GM13977 (cell line): ENCODE data around the gene RPGRIP1.

Experiments used
- DNase-seq: peaks from one replicate; pipeline ENCODE4 v3.0.0; 2012; ENCODE audit warnings: low spot score
- in situ Hi-C: fragments of 300-500 bp; cut with MboI; formaldehyde crosslinking; loops from one replicate; pipeline ENCODE4 v1.12.0; 2022; ENCODE audit warnings: low sequenced_read_pairs, low pct_unique_long_range_greater_than_20kb, mixed read lengths, inconsistent platforms; ENCODE audit not compliant: unreplicated experiment
- TF ChIP-seq, protein P1 (sequence below): IDR thresholded peaks from 2 replicates; pipeline ENCODE4 v1.5.1; 2012; ENCODE audit warnings: mild to moderate bottlenecking, control low read depth; ENCODE audit not compliant: insufficient read depth; ENCODE audit errors: extremely low read depth, missing control alignments

The RPGRIP1 gene

DNA sequence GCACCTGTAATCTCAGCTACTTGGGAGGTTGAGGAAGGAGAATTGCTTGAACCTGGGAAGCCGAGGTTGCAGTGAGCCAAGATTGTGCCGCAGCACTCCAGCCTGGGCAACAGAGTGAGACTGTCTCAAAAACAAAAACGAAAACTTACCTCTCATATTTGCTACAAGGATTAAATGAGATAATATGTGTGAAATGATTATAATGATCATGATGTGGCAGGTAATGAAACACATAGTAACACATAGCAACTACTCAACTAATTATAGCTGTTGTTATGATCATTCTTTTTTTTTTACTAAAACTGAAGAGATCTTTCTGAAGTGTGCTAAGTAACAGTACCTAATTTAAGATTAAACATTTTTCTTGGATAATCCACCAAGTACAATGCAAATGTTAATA is 30.1 kb downstream of the RPGRIP1 start:
- no peak for DNase-seq
- TF ChIP-seq, protein P1, sequence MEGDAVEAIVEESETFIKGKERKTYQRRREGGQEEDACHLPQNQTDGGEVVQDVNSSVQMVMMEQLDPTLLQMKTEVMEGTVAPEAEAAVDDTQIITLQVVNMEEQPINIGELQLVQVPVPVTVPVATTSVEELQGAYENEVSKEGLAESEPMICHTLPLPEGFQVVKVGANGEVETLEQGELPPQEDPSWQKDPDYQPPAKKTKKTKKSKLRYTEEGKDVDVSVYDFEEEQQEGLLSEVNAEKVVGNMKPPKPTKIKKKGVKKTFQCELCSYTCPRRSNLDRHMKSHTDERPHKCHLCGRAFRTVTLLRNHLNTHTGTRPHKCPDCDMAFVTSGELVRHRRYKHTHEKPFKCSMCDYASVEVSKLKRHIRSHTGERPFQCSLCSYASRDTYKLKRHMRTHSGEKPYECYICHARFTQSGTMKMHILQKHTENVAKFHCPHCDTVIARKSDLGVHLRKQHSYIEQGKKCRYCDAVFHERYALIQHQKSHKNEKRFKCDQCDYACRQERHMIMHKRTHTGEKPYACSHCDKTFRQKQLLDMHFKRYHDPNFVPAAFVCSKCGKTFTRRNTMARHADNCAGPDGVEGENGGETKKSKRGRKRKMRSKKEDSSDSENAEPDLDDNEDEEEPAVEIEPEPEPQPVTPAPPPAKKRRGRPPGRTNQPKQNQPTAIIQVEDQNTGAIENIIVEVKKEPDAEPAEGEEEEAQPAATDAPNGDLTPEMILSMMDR = no peak
- in situ Hi-C loops = no loop called here

DNA sequence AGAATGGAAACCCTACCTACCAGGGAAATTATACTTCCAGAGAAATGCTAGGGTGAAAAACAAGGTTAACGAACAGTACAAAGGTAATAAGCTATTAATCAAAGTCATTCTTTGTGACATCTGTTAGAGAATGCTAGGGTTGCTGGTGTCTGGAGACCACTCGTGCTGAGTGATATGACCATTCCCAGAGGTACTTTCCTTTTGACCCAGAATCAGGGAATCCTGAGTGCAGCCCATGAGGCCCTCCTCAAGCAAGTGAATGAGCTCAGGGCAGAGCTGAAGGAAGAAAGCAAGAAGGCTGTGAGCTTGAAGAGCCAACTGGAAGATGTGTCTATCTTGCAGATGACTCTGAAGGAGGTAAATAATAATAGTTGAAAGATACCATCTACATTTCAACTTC is 31.7 kb downstream of the RPGRIP1 start:
- in situ Hi-C loops = no loop called here
- TF ChIP-seq, protein P1 = no peak
- no peak for DNase-seq

- in situ Hi-C loops = no loop called here
- no peak for DNase-seq
- TF ChIP-seq, protein P1 = no peak
Observed at GRCh38 chr14:21313512-21313911, 33.6 kb downstream of the RPGRIP1 start.

GRCh38 chr14:21317398-21317797 is 37.5 kb downstream of the RPGRIP1 start:
- in situ Hi-C loops = no loop called here
- peak; percentile 34 for DNase-seq
- TF ChIP-seq, protein P1 = no peak

DNA sequence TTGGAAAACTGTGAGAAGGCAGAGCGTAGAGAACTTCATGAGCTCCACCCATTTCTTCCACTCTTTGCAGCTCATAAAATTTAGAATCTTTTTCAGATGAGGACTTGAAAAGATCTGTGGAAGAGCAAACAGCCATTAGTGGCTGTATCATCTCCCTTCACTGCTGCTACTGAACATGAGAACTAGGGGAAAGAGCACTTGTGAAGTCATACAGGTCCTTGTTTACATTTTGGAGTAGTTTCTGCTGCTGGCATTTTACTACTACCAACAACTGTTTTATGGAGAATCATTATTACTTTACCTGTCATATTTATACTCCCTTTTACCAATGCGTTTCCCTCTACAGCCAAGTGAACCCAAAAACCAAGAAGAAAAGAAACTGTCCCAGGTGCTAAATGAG is 41.0 kb downstream of the RPGRIP1 start:
- in situ Hi-C loops = no loop called here
- DNase-seq = no peak

GRCh38 chr14:21322716-21323115 is 42.8 kb downstream of the RPGRIP1 start:
- DNase-seq = no peak
- TF ChIP-seq, protein P1 = no peak
- in situ Hi-C loops = no loop called here

More for the DNA sequence above, 41.0 kb downstream of the RPGRIP1 start:
- TF ChIP-seq, protein P1 = no peak

DNA sequence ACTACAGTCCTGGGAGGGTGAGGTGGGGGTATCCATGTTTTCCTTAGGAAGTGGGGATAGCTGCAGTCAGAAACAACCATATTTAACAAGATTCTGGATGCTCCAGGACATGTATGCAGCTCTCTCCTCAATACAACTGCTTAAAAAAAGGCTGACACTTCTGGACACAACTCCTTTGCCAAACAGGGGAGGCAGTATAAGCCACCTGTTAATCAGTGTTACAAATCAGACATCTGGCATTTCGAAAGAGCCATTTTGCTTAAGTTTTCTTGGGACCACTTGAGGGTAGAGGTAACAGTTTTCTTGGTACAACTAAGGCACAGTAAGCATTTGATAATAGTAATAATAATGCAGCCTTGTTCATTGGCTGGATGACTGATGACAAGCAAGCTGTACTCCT is 47.1 kb downstream of the RPGRIP1 start:
- DNase-seq = no peak
- TF ChIP-seq, protein P1 = no peak
- in situ Hi-C loops = no loop called here
